HG02870 (cell line): Measurements from ENCODE around the gene PCDHA13.
"Not testable (repeated sequence)": the region's sequence is repeated elsewhere in the genome, so short reads cannot be mapped to it uniquely, and the experiment has no call there.

Source experiments
- ATAC-seq: cut with Tn5 transposase; IDR thresholded peaks from one replicate; pipeline ENCODE4 v1.9.1; 2021; ENCODE audit warnings: mild to moderate bottlenecking, moderate library complexity; ENCODE audit not compliant: unreplicated experiment

PCDHA13 gene

DNA sequence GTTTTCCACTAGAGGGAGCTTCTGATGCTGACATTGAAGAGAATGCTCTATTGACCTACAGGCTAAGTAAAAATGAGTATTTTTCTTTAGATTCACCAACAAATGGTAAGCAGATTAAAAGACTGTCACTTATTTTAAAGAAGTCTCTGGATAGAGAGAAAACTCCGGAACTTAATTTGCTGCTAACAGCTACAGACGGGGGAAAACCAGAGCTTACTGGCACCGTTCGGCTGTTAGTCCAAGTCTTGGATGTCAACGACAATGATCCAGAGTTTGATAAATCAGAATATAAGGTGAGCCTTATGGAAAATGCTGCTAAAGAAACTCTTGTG is 12.4 kb upstream of the PCDHA13 start:
- ATAC-seq = no peak

DNA sequence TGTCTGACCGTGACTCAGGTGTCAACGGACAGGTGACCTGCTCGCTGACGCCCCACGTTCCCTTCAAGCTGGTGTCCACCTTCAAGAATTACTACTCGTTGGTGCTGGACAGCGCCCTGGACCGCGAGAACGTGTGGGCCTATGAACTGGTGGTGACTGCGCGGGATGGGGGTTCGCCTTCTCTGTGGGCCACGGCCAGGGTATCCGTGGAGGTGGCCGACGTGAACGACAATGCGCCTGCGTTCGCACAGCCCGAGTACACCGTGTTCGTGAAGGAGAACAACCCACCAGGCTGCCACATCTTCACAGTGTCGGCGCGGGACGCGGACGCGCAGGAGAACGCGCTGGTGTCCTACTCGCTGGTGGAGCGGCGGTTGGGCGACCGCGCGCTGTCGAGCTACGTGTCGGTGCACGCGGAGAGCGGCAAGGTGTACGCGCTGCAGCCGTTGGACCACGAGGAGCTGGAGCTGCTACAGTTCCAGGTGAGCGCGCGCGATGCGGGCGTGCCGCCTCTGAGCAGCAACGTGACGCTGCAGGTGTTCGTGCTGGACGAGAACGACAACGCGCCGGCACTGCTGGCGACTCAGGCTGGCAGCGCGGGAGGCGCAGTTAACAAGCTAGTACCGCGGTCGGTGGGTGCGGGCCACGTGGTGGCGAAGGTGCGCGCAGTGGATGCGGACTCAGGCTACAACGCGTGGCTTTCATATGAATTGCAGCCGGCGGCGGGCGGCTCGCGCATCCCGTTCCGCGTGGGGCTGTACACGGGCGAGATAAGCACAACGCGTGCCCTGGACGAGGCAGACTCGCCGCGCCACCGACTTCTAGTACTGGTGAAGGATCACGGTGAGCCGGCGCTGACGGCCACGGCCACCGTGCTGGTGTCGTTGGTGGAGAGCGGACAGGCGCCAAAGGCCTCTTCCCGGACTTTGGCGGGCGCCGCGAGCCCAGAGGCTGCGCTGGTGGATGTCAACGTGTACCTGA is 11.4 kb upstream of the PCDHA13 start:
- ATAC-seq = no peak

DNA sequence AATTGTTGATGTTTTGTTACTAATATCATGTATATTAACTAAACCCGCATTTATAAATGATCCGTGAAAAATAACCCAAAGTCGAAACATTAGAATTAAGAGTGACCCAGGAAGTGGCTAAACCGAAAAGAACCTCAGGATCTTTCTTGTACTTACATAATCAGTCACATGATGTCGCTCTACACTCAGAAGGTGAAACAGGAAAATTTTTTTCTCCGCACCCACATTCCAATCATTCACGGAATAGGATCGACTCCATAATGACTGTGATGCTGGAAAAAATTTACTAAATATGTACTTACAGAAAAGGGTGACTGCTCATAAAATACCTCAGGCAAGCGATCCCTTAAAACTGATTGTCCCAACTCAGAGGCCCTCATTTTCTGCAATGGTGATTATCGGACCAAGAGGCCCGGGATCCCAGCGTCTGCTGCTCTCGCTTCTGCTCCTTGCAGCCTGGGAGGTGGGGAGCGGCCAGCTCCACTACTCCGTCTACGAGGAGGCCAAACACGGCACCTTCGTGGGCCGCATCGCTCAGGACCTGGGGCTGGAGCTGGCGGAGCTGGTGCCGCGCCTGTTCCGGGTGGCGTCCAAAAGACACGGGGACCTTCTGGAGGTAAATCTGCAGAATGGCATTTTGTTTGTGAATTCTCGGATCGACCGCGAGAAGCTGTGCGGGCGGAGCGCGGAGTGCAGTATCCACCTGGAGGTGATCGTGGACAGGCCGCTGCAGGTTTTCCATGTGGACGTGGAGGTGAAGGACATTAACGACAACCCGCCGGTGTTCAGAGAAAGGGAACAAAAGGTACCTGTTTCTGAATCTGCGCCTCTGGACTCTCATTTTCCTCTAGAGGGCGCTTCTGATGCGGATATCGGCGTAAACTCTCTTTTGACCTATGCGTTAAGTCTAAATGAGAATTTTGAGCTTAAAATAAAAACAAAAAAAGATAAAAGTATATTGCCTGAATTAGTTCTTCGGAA is 6.5 kb upstream of the PCDHA13 start, which contains the start of gene PCDHA12:
Gene PCDHA12 (plus strand): TSS at position 224 of the 981 bp plus-strand sequence. CDS start 165 bp downstream, at position 389.
- ATAC-seq = no peak

DNA sequence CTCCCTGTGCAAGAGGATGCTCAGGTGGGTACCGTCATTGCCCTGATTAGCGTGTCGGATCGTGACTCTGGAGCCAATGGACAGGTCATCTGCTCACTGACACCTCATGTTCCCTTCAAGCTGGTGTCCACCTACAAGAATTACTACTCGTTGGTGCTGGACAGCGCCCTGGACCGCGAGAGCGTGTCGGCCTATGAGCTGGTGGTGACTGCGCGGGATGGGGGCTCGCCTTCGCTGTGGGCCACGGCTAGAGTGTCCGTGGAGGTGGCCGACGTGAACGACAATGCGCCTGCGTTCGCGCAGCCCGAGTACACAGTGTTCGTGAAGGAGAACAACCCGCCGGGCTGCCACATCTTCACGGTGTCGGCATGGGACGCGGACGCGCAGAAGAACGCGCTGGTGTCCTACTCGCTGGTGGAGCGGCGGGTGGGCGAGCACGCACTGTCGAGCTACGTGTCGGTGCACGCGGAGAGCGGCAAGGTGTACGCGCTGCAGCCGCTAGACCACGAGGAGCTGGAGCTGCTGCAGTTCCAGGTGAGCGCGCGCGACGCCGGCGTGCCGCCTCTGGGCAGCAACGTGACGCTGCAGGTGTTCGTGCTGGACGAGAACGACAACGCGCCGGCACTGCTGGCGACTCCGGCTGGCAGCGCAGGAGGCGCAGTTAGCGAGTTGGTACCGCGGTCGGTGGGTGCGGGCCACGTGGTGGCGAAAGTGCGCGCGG is 5.2 kb upstream of the PCDHA13 start:
- not testable (repeated sequence) for ATAC-seq

DNA sequence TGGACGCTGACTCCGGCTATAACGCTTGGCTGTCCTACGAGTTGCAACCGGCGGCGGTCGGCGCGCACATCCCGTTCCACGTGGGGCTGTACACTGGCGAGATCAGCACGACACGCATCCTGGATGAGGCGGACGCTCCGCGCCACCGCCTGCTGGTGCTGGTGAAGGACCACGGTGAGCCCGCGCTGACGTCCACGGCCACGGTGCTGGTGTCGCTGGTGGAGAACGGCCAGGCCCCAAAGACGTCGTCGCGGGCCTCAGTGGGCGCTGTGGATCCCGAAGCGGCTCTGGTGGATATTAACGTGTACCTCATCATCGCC is 4.7 kb upstream of the PCDHA13 start:
- no peak for ATAC-seq

DNA sequence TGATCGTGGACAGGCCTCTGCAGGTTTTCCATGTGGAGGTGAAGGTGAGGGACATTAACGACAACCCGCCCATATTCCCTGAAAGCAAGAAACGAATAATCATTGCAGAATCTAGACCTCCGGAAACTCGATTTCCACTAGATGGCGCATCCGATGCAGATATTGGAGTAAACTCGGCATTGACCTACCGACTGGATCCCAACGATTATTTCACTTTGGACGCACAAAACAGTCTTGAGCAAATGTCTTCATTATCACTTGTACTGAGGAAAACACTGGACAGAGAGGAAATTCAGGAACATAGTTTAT is 621 bp downstream of the PCDHA13 start:
- no peak for ATAC-seq

DNA sequence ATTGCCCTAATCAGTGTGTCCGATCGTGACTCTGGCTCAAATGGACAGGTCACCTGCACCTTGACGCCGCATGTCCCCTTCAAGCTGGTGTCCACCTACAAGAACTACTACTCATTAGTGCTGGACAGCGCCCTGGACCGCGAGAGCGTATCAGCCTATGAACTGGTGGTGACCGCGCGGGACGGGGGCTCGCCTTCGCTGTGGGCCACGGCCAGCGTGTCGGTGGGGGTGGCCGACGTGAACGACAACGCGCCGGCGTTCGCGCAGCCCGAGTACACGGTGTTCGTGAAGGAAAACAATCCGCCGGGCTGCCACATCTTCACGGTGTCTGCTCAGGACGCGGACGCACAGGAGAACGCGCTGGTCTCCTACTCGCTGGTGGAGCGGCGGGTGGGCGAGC is 1.4 kb downstream of the PCDHA13 start:
- no peak for ATAC-seq

DNA sequence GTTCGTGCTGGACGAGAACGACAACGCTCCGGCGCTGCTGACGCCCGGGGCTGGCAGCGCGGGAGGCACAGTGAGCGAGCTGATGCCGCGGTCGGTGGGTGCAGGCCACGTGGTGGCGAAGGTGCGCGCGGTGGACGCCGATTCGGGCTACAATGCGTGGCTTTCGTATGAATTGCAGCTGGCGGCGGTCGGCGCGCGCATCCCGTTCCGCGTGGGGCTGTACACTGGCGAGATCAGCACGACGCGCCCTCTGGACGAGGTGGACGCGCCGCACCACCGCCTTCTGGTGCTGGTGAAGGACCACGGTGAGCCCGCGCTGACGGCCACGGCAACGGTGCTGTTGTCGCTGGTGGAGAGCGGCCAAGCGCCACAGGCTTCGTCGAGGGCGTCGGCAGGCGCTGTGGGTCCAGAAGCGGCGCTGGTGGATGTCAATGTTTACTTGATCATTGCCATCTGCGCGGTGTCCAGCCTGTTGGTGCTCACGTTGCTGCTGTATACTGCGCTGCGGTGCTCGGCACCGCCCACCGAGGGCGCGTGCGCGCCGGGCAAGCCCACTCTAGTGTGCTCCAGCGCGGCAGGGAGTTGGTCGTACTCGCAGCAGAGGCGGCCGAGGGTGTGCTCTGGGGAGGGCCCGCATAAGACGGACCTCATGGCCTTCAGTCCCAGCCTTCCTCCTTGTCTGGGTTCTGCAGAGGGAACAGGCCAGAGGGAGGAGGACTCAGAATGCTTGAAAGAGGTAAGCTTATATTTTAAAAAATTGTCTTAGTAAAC is 2.2 kb downstream of the PCDHA13 start:
- ATAC-seq = no peak

DNA sequence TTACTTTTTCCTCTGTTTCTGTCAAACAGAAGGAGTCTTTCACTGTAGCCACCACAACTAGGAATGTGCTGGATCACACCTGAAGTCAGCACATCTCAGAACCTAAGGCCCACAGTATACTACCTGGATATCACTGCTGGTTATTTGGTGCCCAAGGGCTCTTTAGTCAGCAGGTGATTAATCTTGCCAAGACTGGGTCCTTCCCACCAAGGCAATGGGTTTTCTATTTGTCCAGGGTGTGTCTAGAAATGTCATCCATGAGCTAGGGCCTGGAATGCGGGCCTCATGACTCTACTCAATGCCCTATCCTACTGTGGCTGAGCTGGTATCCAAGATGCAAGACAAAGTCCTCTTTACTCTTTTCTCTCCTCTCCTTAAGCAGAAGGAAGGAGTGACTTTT is 34.4 kb downstream of the PCDHA13 start:
- no peak for ATAC-seq

DNA sequence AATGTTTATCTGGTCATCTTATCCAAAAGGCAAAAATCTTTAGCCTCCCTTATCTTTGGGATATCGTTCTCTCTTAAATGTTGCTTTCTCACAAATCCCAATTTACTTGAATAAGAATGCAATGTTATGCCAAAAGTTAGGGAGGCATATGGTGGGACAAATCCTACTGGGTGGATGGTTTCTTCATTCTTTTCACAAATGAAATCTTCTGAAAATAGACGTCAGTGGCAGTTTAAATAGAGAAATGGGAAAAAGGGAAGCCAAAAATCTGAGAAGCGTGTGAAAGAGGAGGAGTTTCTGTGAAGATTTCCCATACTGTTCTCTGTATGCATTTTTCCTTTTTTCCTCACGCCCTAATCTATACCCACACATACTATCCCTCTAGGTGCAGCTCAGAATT is 41.7 kb downstream of the PCDHA13 start:
- ATAC-seq = no peak

DNA sequence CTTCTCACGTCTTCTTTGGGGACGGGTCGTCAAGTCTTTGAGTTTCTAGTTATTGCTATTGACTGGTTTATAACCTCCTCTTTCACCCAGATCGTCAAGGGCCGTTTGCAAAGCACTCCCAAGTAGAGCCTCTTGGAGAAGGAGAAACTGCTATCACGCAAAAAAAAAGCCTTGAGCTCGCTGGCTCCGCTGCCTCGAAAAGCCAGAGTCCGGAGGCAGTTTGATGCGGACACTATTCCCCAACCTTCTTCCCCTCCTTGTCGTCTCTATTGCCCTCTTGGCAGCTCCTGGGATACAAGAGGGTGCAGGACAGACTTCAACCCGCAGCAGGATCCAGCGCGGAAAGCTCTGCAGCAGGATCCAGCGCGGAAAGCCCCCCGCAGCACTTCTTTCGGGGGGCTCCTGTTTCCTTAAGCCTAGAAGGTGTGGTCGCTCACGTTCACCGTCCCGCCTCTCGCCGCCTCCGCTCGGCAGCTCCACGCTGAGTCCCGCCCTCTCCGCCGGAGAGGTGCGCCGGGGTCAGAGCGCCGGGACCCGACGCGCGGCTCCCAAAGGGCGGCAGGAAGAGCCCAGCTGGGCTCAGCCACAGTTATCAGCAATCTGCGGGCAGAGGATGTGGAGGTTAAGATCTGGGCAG is 44.0 kb downstream of the PCDHA13 start, which contains the start of gene PCDHAC1:
Gene PCDHAC1 (plus strand): TSS at position 494 of the 637 bp plus-strand sequence. CDS start 594 bp downstream, outside the sequence.
- no peak for ATAC-seq

DNA sequence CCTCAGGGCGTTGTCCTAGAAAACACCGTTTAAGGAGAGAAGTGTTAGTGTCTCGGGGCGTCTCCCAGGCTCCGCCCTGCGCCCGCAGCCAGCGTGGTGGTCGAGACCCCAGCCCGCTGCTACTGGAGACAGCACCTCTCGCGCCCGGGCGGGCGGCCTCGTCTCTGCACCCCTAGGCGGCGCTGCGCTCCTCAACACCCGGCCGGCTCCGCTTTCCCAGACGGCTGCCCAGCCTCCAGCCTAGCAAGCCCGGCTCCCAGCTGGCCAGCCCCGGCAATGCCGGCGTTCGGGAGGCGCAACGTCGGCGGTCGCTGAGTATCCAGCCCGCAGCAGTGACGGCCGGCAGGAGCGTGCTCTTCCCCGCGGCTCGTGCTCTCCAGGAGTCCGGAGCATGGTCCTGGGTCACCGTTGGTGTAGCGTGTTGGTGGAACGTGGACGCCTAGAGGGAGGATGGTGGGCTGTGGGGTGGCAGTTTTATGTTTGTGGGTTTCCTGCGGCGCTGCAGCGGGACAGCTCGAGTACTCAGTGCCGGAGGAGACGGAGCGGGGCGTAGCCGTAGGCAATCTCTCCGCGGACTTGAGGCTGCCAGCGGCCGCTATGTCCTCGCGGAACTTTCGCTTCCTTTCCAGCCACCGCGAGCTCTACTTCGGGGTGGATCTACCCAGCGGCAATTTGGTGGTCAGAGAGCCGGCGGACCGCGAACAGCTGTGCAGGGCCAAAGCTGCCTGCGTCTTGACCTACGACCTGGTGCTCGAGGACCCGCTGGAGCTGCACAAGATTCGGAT is 44.7 kb downstream of the PCDHA13 start:
- no peak for ATAC-seq

DNA sequence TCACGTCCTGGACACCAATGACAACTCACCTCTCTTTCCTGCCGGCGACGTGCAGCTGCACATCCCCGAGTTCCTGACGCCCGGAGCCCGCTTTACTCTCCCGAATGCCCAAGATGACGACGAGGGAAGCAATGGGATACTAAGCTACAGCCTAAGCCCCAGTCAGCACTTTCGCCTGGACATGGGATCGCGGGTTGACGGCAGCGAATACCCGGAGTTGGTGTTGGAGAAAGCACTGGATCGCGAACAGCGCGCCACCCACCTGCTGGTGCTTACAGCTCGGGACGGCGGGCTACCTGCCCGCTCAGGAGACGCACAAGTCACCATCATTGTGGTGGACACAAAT is 45.3 kb downstream of the PCDHA13 start:
- ATAC-seq = no peak
